DND-41 (cell line): Measurements from ENCODE around the gene WDR36.

Source experiments
- ATAC-seq: fragments of 200-7000 bp; cut with Tn5 transposase; 3 replicates; pipeline ENCODE4 v1.9.1; 2021; ENCODE audit warnings: low read depth; ENCODE audit not compliant: insufficient read depth
- DNase-seq: peaks from one replicate; pipeline ENCODE4 v3.0.0-alpha.2; 2020
- H2AFZ ChIP-seq: 2 replicates; pipeline ENCODE4 v1.6.0; 2012; ENCODE audit warnings: low read depth, low read length
- H3K27ac ChIP-seq: 2 replicates; pipeline ENCODE4 v1.5.1; 2012; ENCODE audit warnings: low read length, inconsistent platforms
- H3K27me3 ChIP-seq: fragments of 200-600 bp; sonication (generic); 2 replicates; pipeline ENCODE4 v1.6.0; 2012; ENCODE audit warnings: low read length, mild to moderate bottlenecking, inconsistent platforms; ENCODE audit not compliant: insufficient read depth, poor library complexity
- H3K36me3 ChIP-seq: 2 replicates; pipeline ENCODE4 v1.5.1; 2012; ENCODE audit warnings: low read length, inconsistent platforms; ENCODE audit not compliant: insufficient read depth
- H3K4me1 ChIP-seq: 2 replicates; pipeline ENCODE4 v1.5.1; 2012; ENCODE audit warnings: mild to moderate bottlenecking, low read length; ENCODE audit not compliant: insufficient read depth
- H3K4me2 ChIP-seq: 2 replicates; pipeline ENCODE4 v1.6.0; 2012; ENCODE audit warnings: mild to moderate bottlenecking, moderate library complexity, low read length, inconsistent platforms; ENCODE audit not compliant: insufficient read depth
- H3K4me3 ChIP-seq, 2 experiments: fragments of 200-600 bp in 1 of 2; shearing (Covaris generic) in 1 of 2; 2 replicates each; pipeline ENCODE4 v1.5.1; 2012 to 2016; ENCODE audit warnings: inconsistent platforms in 2 of 2, low read length in 2 of 2, mild to moderate bottlenecking in 2 of 2, low read depth in 1 of 2, moderate library complexity in 1 of 2
- H3K79me2 ChIP-seq: 2 replicates; pipeline ENCODE4 v1.6.0; 2012; ENCODE audit warnings: low read length, inconsistent platforms; ENCODE audit not compliant: insufficient read depth
- H3K9ac ChIP-seq: 2 replicates; pipeline ENCODE4 v1.6.0; 2012; ENCODE audit warnings: low read depth, mild to moderate bottlenecking, inconsistent platforms, low read length, moderate library complexity
- H3K9me3 ChIP-seq: 2 replicates; pipeline ENCODE4 v1.5.1; 2012; ENCODE audit warnings: low read length, moderate library complexity, mild to moderate bottlenecking, inconsistent platforms; ENCODE audit not compliant: insufficient read depth, severe bottlenecking
- H4K20me1 ChIP-seq: 2 replicates; pipeline ENCODE4 v1.6.0; 2012; ENCODE audit warnings: low read length; ENCODE audit not compliant: insufficient read depth
- CTCF ChIP-seq: IDR thresholded peaks from 2 replicates; pipeline ENCODE4 v1.5.1; 2012; ENCODE audit warnings: borderline replicate concordance, low read length, moderate library complexity, mild to moderate bottlenecking; ENCODE audit not compliant: poor library complexity, severe bottlenecking; ENCODE audit errors: extremely low read depth
- EZH2 ChIP-seq: IDR thresholded peaks from 3 replicates; pipeline ENCODE4 v1.6.1; 2012; ENCODE audit warnings: borderline replicate concordance, low read depth, mild to moderate bottlenecking, moderate library complexity, low read length, inconsistent platforms; ENCODE audit not compliant: severe bottlenecking

Gene WDR36

GRCh38 chr5:111127453-111128195 is 35.5 kb downstream of the WDR36 start:
- no peak overlapping the region for H3K4me2 ChIP-seq
- no peak overlapping the region for H3K27ac ChIP-seq
- TF ChIP-seq CTCF = no peak
- TF ChIP-seq EZH2 = no peak
- no peaks in the 10 kb centered on the region for H4K20me1 ChIP-seq
- no peaks in the 10 kb centered on the region for H3K79me2 ChIP-seq
- DNase-seq (no peak), ATAC-seq (no peak)
- no peak overlapping the region for H2AFZ ChIP-seq
- H3K27me3 ChIP-seq = no peaks in the 10 kb centered on the region
- peaks cover 63% of the 10 kb centered on the region for H3K36me3 ChIP-seq
- H3K4me3 ChIP-seq = no peak overlapping the region
- H3K9ac ChIP-seq = no peak overlapping the region
- no peaks in the 10 kb centered on the region for H3K4me1 ChIP-seq
- H3K9me3 ChIP-seq = no peaks in the 10 kb centered on the region

GRCh38 chr5:111129938-111130337 is 37.8 kb downstream of the WDR36 start:
- TF ChIP-seq CTCF (no peak), EZH2 (no peak)
- Histone ChIP-seq H2AFZ (no peak overlapping the region), H3K27me3 (no peaks in the 10 kb centered on the region), H3K9me3 (no peaks in the 10 kb centered on the region), H3K27ac (no peak overlapping the region), H3K4me2 (no peak overlapping the region), H3K9ac (no peak overlapping the region), H4K20me1 (no peaks in the 10 kb centered on the region), H3K4me1 (no peaks in the 10 kb centered on the region), H3K4me3 (no peak overlapping the region), H3K79me2 (no peaks in the 10 kb centered on the region), H3K36me3 (peaks cover 43% of the 10 kb centered on the region)
- DNase-seq (no peak), ATAC-seq (no peak)

- H3K4me1 ChIP-seq = no peaks in the 10 kb centered on the region
- no peaks in the 10 kb centered on the region for H4K20me1 ChIP-seq
- H3K27me3 ChIP-seq = no peaks in the 10 kb centered on the region
- H2AFZ ChIP-seq = no peak overlapping the region
- H3K9ac ChIP-seq = no peak overlapping the region
- H3K27ac ChIP-seq = no peak overlapping the region
- H3K36me3 ChIP-seq = peaks cover 30% of the 10 kb centered on the region
- no peaks in the 10 kb centered on the region for H3K79me2 ChIP-seq
- no peak overlapping the region for H3K4me3 ChIP-seq
- no peak overlapping the region for H3K4me2 ChIP-seq
- DNase-seq (no peak), ATAC-seq (no peak)
- no peaks in the 10 kb centered on the region for H3K9me3 ChIP-seq
- no peak for TF ChIP-seq EZH2
- no peak for TF ChIP-seq CTCF
These were observed 39.2 kb downstream of the WDR36 start for GRCh38 chr5:111131356-111131755.

GRCh38 chr5:111132076-111132475 is 39.9 kb downstream of the WDR36 start:
- TF ChIP-seq CTCF (no peak), EZH2 (no peak)
- H4K20me1 ChIP-seq = no peaks in the 10 kb centered on the region
- H3K27me3 ChIP-seq = no peaks in the 10 kb centered on the region
- H3K4me1 ChIP-seq = no peaks in the 10 kb centered on the region
- no peak overlapping the region for H3K4me3 ChIP-seq
- no peak overlapping the region for H2AFZ ChIP-seq
- H3K27ac ChIP-seq = no peak overlapping the region
- H3K36me3 ChIP-seq = peaks cover 23% of the 10 kb centered on the region
- no peak overlapping the region for H3K9ac ChIP-seq
- no peaks in the 10 kb centered on the region for H3K9me3 ChIP-seq
- DNase-seq (no peak), ATAC-seq (no peak)
- H3K79me2 ChIP-seq = no peaks in the 10 kb centered on the region
- no peak overlapping the region for H3K4me2 ChIP-seq
